Hematopoietic multipotent progenitor cell treated with erythropoietin and hydrocortisone succinate and interleukin-3 and kit ligand, for 8 days (in vitro differentiated cells): ENCODE measurements around the gene FGFBP2.
A peak's percentile ranks its signal among the peaks of the same experiment; 100 is the strongest.
"Not testable (repeated sequence)": the region's sequence is repeated elsewhere in the genome, so short reads cannot be mapped to it uniquely, and the experiment has no call there.

Source experiments
- DNase-seq: peaks from one replicate; pipeline ENCODE4 v3.0.0-alpha.2; 2015

The FGFBP2 gene

GRCh38 chr4:15926486-15926885 is 36.5 kb downstream of the FGFBP2 start:
- DNase-seq: no peak

GRCh38 chr4:15925830-15926229 is 37.1 kb downstream of the FGFBP2 start:
- no peak for DNase-seq

DNA sequence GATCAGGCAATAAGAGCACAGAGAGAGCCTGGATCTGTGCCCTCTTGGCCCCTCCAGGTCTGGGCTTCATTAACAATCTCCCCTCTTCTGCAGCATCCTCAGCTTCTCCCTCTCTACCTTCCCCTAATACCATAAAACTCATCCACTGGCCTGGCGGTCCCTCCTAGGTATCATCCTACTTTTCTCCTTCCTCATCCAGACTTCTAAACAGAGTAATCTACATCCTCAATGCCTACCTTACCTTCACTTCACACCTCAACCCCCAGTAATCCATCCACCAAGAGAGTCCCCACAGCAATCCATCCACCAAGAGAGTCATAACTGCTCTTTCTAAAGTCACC is 41.4 kb downstream of the FGFBP2 start:
- DNase-seq: no peak

GRCh38 chr4:15920723-15921591 is 42.0 kb downstream of the FGFBP2 start:
- DNase-seq: peak; percentile 2

DNA sequence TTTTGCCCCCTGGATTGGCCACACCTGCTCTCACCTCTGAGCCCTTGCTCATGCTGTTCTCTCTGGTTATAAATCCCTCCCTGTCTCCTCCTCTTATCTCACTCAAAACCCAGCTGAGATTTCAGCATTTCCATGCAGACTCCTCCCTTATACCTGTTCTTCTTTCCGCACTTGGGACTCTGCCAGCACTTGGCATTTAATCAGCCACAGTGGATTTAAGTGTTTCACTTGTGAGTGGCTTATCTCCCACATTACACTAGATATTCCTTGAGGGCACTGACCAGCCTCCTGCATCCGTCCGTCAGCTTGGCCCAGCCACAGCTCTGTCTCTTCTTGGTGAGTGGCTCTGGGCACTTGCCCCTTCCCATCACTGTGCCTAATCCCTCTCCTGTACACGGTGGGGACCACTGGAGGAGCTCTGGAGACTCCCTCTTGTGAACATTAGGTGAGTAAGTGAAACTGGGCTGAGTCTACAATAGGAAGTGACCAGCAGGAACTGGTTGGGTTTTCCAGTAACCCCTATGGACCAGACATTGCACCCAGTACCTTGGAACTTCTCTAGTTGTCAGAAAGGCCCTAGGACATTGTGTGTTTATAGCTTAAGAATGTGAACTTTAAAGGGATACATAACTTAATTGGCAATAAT is 44.4 kb downstream of the FGFBP2 start:
- DNase-seq: no peak

DNA sequence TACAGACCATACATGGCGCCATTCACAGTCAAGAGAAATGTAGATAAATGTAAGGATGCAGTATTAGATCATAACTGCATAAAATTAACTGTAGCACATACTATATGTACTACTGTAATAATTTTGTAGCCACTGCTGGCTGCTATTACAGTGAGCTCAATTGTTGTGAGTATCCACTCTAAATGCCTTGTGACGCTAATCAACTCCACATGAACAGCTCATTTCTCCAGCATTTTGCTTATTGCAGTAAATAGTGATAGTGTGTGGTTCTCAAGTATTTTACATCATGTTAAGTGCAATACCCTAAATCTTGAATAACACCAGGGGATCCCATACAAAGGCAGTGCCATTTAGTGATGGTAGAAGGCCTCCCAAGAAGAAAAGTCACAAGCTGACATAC is 45.7 kb downstream of the FGFBP2 start:
- no peak for DNase-seq

GRCh38 chr4:15916358-15916757 is 46.6 kb downstream of the FGFBP2 start:
- not testable (repeated sequence) for DNase-seq

DNA sequence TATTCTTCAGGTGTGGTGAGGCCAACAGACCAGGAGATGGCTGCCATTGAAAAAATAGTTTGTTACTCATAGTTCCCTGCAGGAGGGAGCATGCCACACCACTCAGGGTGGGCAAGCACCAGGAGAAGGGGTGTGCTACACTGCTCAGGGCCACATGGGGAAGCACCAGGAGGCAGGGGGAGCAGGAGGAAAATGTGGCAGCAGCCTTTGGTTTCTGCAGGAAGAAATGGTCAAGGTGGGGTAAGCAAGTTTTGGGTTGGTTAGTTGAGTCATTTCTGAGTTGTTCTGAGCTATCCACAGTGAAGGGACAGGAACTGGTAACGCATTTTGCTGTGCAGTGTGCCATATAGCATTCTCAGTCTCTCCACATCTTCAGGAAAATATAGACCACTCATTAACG is 48.2 kb downstream of the FGFBP2 start:
- DNase-seq: no peak

DNA sequence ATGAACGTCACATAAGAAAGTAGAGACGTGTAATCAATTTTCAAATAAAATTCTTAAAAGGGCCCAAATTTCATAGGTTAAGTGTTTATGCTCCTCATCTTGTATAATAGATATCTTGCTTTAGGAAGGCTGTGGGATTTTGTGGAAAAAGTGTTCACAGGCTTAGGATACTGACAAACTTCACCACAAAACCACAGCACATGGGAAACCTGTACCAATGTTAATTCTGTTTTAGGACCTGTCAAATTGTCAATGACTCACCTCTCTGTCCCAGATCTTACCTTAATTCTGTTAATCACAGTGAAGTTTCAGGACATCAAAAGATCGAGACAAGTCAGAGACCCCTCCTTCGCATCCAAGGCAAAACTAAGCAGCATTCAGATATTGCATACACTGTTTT is 48.7 kb downstream of the FGFBP2 start:
- DNase-seq: no peak

GRCh38 chr4:15913631-15913970 is 49.4 kb downstream of the FGFBP2 start:
- no peak for DNase-seq

GRCh38 chr4:15912961-15913630 is 49.9 kb downstream of the FGFBP2 start:
- no peak for DNase-seq

DNA sequence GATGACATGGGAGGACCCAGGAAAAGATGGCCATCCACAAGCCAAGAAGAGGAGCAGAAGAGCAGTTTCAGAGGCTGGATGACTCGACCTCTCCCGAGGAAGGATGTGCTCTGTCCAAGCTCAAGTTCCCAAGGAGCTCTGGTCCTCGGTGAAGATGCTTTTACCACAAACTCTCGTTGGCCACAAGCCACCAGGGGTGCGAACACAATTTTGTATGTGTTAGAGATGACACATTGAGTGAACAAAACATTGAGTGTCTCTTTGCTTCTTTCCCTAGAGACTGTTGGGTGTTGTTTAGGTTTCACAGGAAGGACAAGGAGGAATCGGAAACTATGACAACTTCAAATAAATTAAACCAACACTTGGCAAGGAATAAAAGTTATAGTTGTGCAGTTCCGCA is 50.7 kb downstream of the FGFBP2 start:
- no peak for DNase-seq
